OCI-LY3 (cell line): ENCODE results near the gene PIM2.
A peak's percentile ranks its signal among the peaks of the same experiment; 100 is the strongest.

Source experiments
- H2AFZ ChIP-seq: fragments of 200-600, 300-600 bp; shearing (Covaris generic); 2 replicates; pipeline ENCODE4 v1.6.0; 2014; ENCODE audit warnings: antibody characterized with exemption, low read depth, low read length
- H3K27ac ChIP-seq: fragments of 200-600, 300-600 bp; sonication (generic); 2 replicates; pipeline ENCODE4 v1.5.1; 2014; ENCODE audit warnings: mild to moderate bottlenecking, low read length, moderate library complexity, mixed read lengths
- H3K27me3 ChIP-seq: fragments of 200-600, 300-600 bp; sonication (generic); 2 replicates; pipeline ENCODE4 v1.6.1; 2014; ENCODE audit warnings: low read depth, low read length, mixed read lengths
- H3K36me3 ChIP-seq: fragments of 200-600, 300-600 bp; sonication (generic); replicated peaks from 2 replicates; pipeline ENCODE3; 2014; ENCODE audit warnings: low read depth, low read length, mixed read lengths
- H3K4me1 ChIP-seq: fragments of 300-600, 200-600 bp; sonication (generic); 2 replicates; pipeline ENCODE4 v1.6.1; 2014; ENCODE audit warnings: low read length, mixed read lengths
- H3K4me2 ChIP-seq: fragments of 200-600, 300-600 bp; sonication (generic); 2 replicates; pipeline ENCODE4 v1.6.1; 2014; ENCODE audit warnings: low read length, mixed read lengths
- H3K4me3 ChIP-seq: fragments of 300-600, 200-600 bp; sonication (generic); 2 replicates; pipeline ENCODE4 v1.5.1; 2014; ENCODE audit warnings: antibody characterized with exemption, mild to moderate bottlenecking, low read length, moderate library complexity
- H3K79me2 ChIP-seq: fragments of 300-600, 200-600 bp; shearing (Covaris generic); 2 replicates; pipeline ENCODE4 v1.6.1; 2014; ENCODE audit warnings: mild to moderate bottlenecking, low read length, mixed read lengths
- H3K9ac ChIP-seq: fragments of 300-600, 200-600 bp; shearing (Covaris generic); 2 replicates; pipeline ENCODE4 v1.6.0; 2014; ENCODE audit warnings: mild to moderate bottlenecking, low read length, moderate library complexity
- H3K9me3 ChIP-seq: fragments of 200-600, 300-600 bp; shearing (Covaris generic); 2 replicates; pipeline ENCODE4 v1.6.1; 2014; ENCODE audit warnings: low read length, mixed read lengths; ENCODE audit not compliant: insufficient read depth
- H4K20me1 ChIP-seq: fragments of 200-600, 300-600 bp; sonication (generic); 2 replicates; pipeline ENCODE4 v1.6.1; 2016; ENCODE audit warnings: low read length, mixed read lengths; ENCODE audit not compliant: insufficient read depth
- CTCF ChIP-seq: fragments of 200-600, 300-600 bp; sonication (generic); IDR thresholded peaks from 2 replicates; pipeline ENCODE4 v1.5.1; 2014; ENCODE audit warnings: antibody characterized with exemption, low read length, low read depth
- EZH2phosphoT487 ChIP-seq: fragments of 200-600 bp; shearing (Covaris generic); IDR thresholded peaks from 2 replicates; pipeline ENCODE4 v1.6.1; 2018; ENCODE audit warnings: antibody characterized with exemption, mixed run types, low read depth

PIM2 gene

GRCh38 chrX:48923771-48924170, 4.9 kb upstream of the PIM2 start:
- H3K4me3 ChIP-seq = no peak overlapping the region
- H3K36me3 ChIP-seq = peaks cover 26% of the 10 kb centered on the region
- no peaks in the 10 kb centered on the region for H3K9me3 ChIP-seq
- H2AFZ ChIP-seq = no peak overlapping the region
- H3K27ac ChIP-seq = no peak overlapping the region
- TF ChIP-seq CTCF (no peak), EZH2phosphoT487 (no peak)
- peaks cover 35% of the 10 kb centered on the region for H3K4me1 ChIP-seq
- no peaks in the 10 kb centered on the region for H3K27me3 ChIP-seq
- no peak overlapping the region for H3K9ac ChIP-seq
- H3K79me2 ChIP-seq = peaks cover 48% of the 10 kb centered on the region
- no peak overlapping the region for H3K4me2 ChIP-seq
- H4K20me1 ChIP-seq = no peaks in the 10 kb centered on the region

GRCh38 chrX:48920718-48921104, 1.9 kb upstream of the PIM2 start:
- H3K36me3 ChIP-seq = peaks cover 41% of the 10 kb centered on the region
- peak overlapping the region; percentile 98 for H3K4me3 ChIP-seq
- peaks cover 59% of the 10 kb centered on the region for H3K79me2 ChIP-seq
- H2AFZ ChIP-seq = no peak overlapping the region
- H3K9ac ChIP-seq = peak overlapping the region; percentile 99
- H3K9me3 ChIP-seq = no peaks in the 10 kb centered on the region
- peaks cover 20% of the 10 kb centered on the region for H3K4me1 ChIP-seq
- TF ChIP-seq CTCF (no peak), EZH2phosphoT487 (no peak)
- peak overlapping the region; percentile 97 for H3K4me2 ChIP-seq
- peaks cover 26% of the 10 kb centered on the region for H4K20me1 ChIP-seq
- no peaks in the 10 kb centered on the region for H3K27me3 ChIP-seq
- peak overlapping the region; percentile 98 for H3K27ac ChIP-seq

- Histone ChIP-seq H2AFZ (no peak overlapping the region), H3K4me2 (peak overlapping the region; percentile 97), H3K27ac (peak overlapping the region; percentile 98), H4K20me1 (peaks cover 32% of the 10 kb centered on the region), H3K36me3 (peaks cover 42% of the 10 kb centered on the region), H3K4me1 (peaks cover 26% of the 10 kb centered on the region), H3K27me3 (no peaks in the 10 kb centered on the region), H3K79me2 (peaks cover 65% of the 10 kb centered on the region), H3K4me3 (peak overlapping the region; percentile 98), H3K9ac (peak overlapping the region; percentile 99), H3K9me3 (no peaks in the 10 kb centered on the region)
- TF ChIP-seq EZH2phosphoT487 (no peak), CTCF (no peak)
Observed at GRCh38 chrX:48919947-48920717, 1.3 kb upstream of the PIM2 start.

GRCh38 chrX:48919360-48919841, 577 bp upstream of the PIM2 start:
- Histone ChIP-seq H3K9me3 (no peaks in the 10 kb centered on the region), H3K79me2 (peaks cover 72% of the 10 kb centered on the region), H2AFZ (no peak overlapping the region), H3K36me3 (peaks cover 49% of the 10 kb centered on the region), H3K27ac (peak overlapping the region; percentile 98), H3K9ac (peak overlapping the region; percentile 99), H4K20me1 (peaks cover 39% of the 10 kb centered on the region), H3K4me2 (peak overlapping the region; percentile 97), H3K4me1 (peaks cover 33% of the 10 kb centered on the region), H3K4me3 (peak overlapping the region; percentile 98), H3K27me3 (no peaks in the 10 kb centered on the region)
- TF ChIP-seq CTCF (no peak), EZH2phosphoT487 (no peak)
